ENCODE measurements around the gene SPINK7. TPM values are rescaled to one million over a fixed set of nuclear protein-coding genes. Genes with fewer than 3 reads are reported as not detected.
A peak's percentile ranks its signal among the peaks of the same experiment; 100 is the strongest.

Gene SPINK7
- polyA plus RNA-seq, 1 donor (not counting 4 experiments of a cell fraction or from before 2014, with no cell fraction given) = 0.87 TPM

GRCh38 chr5:148343046-148343407 lies 30.8 kb downstream of the SPINK7 start:
- no peaks in the 10 kb centered on the region for H3K36me3 ChIP-seq (ENCODE audit: control insufficient read depth in 2 of 2, extremely low read depth in 1 of 2, insufficient read depth in 2 of 2, low read length in 2 of 2)
- TF ChIP-seq CTCF (optimal IDR thresholded peaks at IDR 0.05 in 1 of 3, IDR thresholded peaks at IDR 0.05 in 1 of 3, conservative IDR thresholded peaks at IDR 0.05 in 1 of 3; ENCODE audit: extremely low read depth in 1 of 3, insufficient read depth in 2 of 3, low read length in 3 of 3) (no peak), EZH2 (IDR thresholded peaks at IDR 0.05; ENCODE audit: low read length) (no peak)
- H3K9me3 ChIP-seq (ENCODE audit: control insufficient read depth, low read depth, low read length) = no peaks in the 10 kb centered on the region
- peak overlapping the region; percentile 60 for H2AFZ ChIP-seq (ENCODE audit: control insufficient read depth, low read length)
- H3K79me2 ChIP-seq (ENCODE audit: control insufficient read depth, insufficient read depth, low read length) = no peaks in the 10 kb centered on the region
- no peaks in the 10 kb centered on the region for H3K27me3 ChIP-seq (ENCODE audit: control insufficient read depth, extremely low read depth, insufficient read depth, low read length)
- DNase-seq (ENCODE audit: low read depth, low spot score) = peak; percentile 26
- FAIRE-seq = peak; percentile 86
- peak overlapping the region; percentile 63 for H3K27ac ChIP-seq (ENCODE audit: control insufficient read depth, insufficient read depth, low read length)
- H3K9ac ChIP-seq (ENCODE audit: control insufficient read depth, extremely low read depth, insufficient read depth, low read length) = no peak overlapping the region
- peak overlapping the region; percentile 50 for H3K4me2 ChIP-seq (ENCODE audit: control insufficient read depth, extremely low read depth, insufficient read depth, low read depth, low read length)
- dilution Hi-C loops (cut with MboI; ENCODE audit: extremely low pct_ligation_motif_present, low sequenced_read_pairs) = no loop called here
- H3K4me3 ChIP-seq (ENCODE audit: control insufficient read depth in 2 of 3, extremely low read depth in 1 of 3, insufficient read depth in 2 of 3, low read depth in 1 of 3, low read length in 3 of 3) = no peak overlapping the region
- H3K4me1 ChIP-seq (ENCODE audit: control insufficient read depth, extremely low read depth, insufficient read depth, low read length) = peaks cover 12% of the 10 kb centered on the region
- H4K20me1 ChIP-seq (ENCODE audit: control insufficient read depth, extremely low read depth, insufficient read depth, low read length) = no peaks in the 10 kb centered on the region
- no peaks in the 10 kb centered on the region for H3K9me1 ChIP-seq (ENCODE audit: control insufficient read depth, extremely low read depth, insufficient read depth, low read length)

GRCh38 chr5:148343603-148344487 lies 31.6 kb downstream of the SPINK7 start:
- Histone ChIP-seq H3K9me1 (ENCODE audit: control insufficient read depth, extremely low read depth, insufficient read depth, low read length) (no peaks in the 10 kb centered on the region), H3K27me3 (ENCODE audit: control insufficient read depth, extremely low read depth, insufficient read depth, low read length) (no peaks in the 10 kb centered on the region), H3K9me3 (ENCODE audit: control insufficient read depth, low read depth, low read length) (no peaks in the 10 kb centered on the region), H3K27ac (ENCODE audit: control insufficient read depth, insufficient read depth, low read length) (peak overlapping the region; percentile 63), H3K9ac (ENCODE audit: control insufficient read depth, extremely low read depth, insufficient read depth, low read length) (no peak overlapping the region), H4K20me1 (ENCODE audit: control insufficient read depth, extremely low read depth, insufficient read depth, low read length) (no peaks in the 10 kb centered on the region), H2AFZ (ENCODE audit: control insufficient read depth, low read length) (peak overlapping the region; percentile 60), H3K4me2 (ENCODE audit: control insufficient read depth, extremely low read depth, insufficient read depth, low read depth, low read length) (peak overlapping the region; percentile 50), H3K36me3 (ENCODE audit: control insufficient read depth in 2 of 2, extremely low read depth in 1 of 2, insufficient read depth in 2 of 2, low read length in 2 of 2) (no peaks in the 10 kb centered on the region), H3K79me2 (ENCODE audit: control insufficient read depth, insufficient read depth, low read length) (no peaks in the 10 kb centered on the region), H3K4me1 (ENCODE audit: control insufficient read depth, extremely low read depth, insufficient read depth, low read length) (peaks cover 12% of the 10 kb centered on the region), H3K4me3 (ENCODE audit: control insufficient read depth in 2 of 3, extremely low read depth in 1 of 3, insufficient read depth in 2 of 3, low read depth in 1 of 3, low read length in 3 of 3) (no peak overlapping the region)
- TF ChIP-seq CTCF (optimal IDR thresholded peaks at IDR 0.05 in 1 of 3, IDR thresholded peaks at IDR 0.05 in 1 of 3, conservative IDR thresholded peaks at IDR 0.05 in 1 of 3; ENCODE audit: extremely low read depth in 1 of 3, insufficient read depth in 2 of 3, low read length in 3 of 3) (no peak), EZH2 (IDR thresholded peaks at IDR 0.05; ENCODE audit: low read length) (no peak)
- dilution Hi-C loops (cut with MboI; ENCODE audit: extremely low pct_ligation_motif_present, low sequenced_read_pairs) = no loop called here
- no peak for DNase-seq (ENCODE audit: low read depth, low spot score)
- no peak for FAIRE-seq
